Astrocyte of the cerebellum (primary cell): Measurements from ENCODE around the gene RAB4B.

Experiments
- DNase-seq: peaks from one replicate; pipeline ENCODE4 v3.0.0-alpha.2; 2011; ENCODE audit warnings: low read depth
- H3K4me3 ChIP-seq: 2 replicates; pipeline ENCODE4 v1.5.1; 2011; ENCODE audit warnings: mild to moderate bottlenecking, low read depth, low read length, moderate library complexity
- CTCF ChIP-seq: IDR thresholded peaks from 2 replicates; pipeline ENCODE4 v1.5.1; 2012; ENCODE audit warnings: low read length, low read depth, moderate library complexity, mild to moderate bottlenecking; ENCODE audit errors: missing control alignments
- in situ Hi-C: cut with HindIII; loops from 2 replicates; pipeline ENCODE4 v1.10.0; 2017; ENCODE audit warnings: low sequenced_read_pairs

The RAB4B gene

GRCh38 chr19:40743926-40744325, 34.1 kb upstream of the RAB4B start:
- TF ChIP-seq CTCF: no peak
- in situ Hi-C loops: no loop called here
- no peak for DNase-seq
- H3K4me3 ChIP-seq: no peak overlapping the region

GRCh38 chr19:40744554-40745401, 33.3 kb upstream of the RAB4B start:
- H3K4me3 ChIP-seq: no peak overlapping the region
- DNase-seq: no peak
- in situ Hi-C loops: no loop called here
- no peak for TF ChIP-seq CTCF

GRCh38 chr19:40745402-40745780, 32.7 kb upstream of the RAB4B start:
- H3K4me3 ChIP-seq: no peak overlapping the region
- in situ Hi-C loops: no loop called here
- DNase-seq: no peak
- TF ChIP-seq CTCF: no peak

- TF ChIP-seq CTCF: no peak
- DNase-seq: no peak
- H3K4me3 ChIP-seq: no peak overlapping the region
- in situ Hi-C loops: no loop called here
Measured at GRCh38 chr19:40747536-40747935, 30.5 kb upstream of the RAB4B start.

- in situ Hi-C loops: no loop called here
- no peak for TF ChIP-seq CTCF
- peak within 1 kb of the TSS; percentile 70 for H3K4me3 ChIP-seq
- peak; percentile 100 for DNase-seq
Measured at GRCh38 chr19:40750058-40750873, 27.8 kb upstream of the RAB4B start, which contains the start of gene ACTMAP. TSS of gene ACTMAP (minus strand) at chr19:40750477. CDS start at chr19:40749803, 674 bp downstream.

GRCh38 chr19:40750874-40751537, 27.0 kb upstream of the RAB4B start, which contains the start of gene SNRPA:
TSS of gene SNRPA (plus strand) at chr19:40751203. CDS start at chr19:40751409, 206 bp downstream.
- peak; percentile 97 for DNase-seq
- in situ Hi-C loops: no loop called here
- no peak for TF ChIP-seq CTCF
- peak within 1 kb of the TSS; percentile 70 for H3K4me3 ChIP-seq
